GM12874 (cell line): ENCODE measurements around the gene TTC39A.

Experiments used
- CTCF ChIP-seq: IDR thresholded peaks from 2 replicates; pipeline ENCODE4 v1.5.1; 2011; ENCODE audit warnings: low read depth, mild to moderate bottlenecking, control low read depth, low read length, moderate library complexity; ENCODE audit not compliant: insufficient read depth

The TTC39A gene

GRCh38 chr1:51241119-51241518 is 89.2 kb downstream of the TTC39A start:
- no peak for TF ChIP-seq CTCF

- no peak for TF ChIP-seq CTCF
These were observed 90.3 kb downstream of the TTC39A start for GRCh38 chr1:51240084-51240483.

GRCh38 chr1:51238034-51238403 is 92.3 kb downstream of the TTC39A start:
- no peak for TF ChIP-seq CTCF

- TF ChIP-seq CTCF = no peak
These were observed 92.9 kb downstream of the TTC39A start for GRCh38 chr1:51237351-51238033.
